ENCODE measurements around the gene CLEC18B.
"Not testable (repeated sequence)": the region's sequence is repeated elsewhere in the genome, so short reads cannot be mapped to it uniquely, and the experiment has no call there.

The CLEC18B gene

DNA sequence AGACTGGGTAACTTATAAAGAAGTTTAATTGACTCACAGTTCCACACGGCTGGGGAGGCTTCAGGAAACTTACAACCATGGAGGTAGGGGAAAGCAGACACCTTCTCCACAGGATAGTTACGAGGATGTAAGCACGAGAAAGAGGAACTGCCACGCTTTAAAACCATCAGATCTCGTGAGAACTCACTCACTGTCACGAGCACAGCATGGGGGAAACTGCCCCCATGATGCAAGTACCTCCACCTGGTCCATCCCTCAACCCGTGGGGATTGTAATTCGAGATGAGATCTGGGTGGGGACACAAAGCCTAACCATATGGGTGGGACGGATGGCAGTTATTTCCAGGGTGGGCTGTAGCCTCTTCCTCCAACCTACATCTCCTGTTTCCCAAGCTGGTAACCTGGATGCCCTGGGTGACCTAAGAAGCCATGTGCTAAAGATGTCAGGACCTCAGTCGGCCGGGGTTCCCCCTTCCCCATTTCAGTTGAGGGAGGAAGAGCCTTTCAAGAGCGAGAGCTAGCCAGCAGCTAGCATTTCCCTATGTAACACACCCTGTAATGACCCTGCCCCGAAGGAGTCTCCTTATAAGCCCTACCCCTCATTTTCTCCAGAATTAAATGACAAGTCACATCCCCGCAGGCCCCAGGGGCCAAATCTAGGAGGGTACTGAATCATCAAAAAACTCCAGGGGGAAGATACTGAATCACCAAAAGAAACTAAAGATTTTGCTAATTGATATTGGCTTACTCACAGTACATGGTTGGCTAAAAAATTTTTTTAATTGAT lies 16.9 kb downstream of the CLEC18B start:
- not testable (repeated sequence) for H3K36me3 Mint-ChIP-seq (ENCODE audit: low read depth); H3K27ac Mint-ChIP-seq; H3K4me3 Mint-ChIP-seq; H3K9me3 Mint-ChIP-seq; H3K4me1 Mint-ChIP-seq (ENCODE audit: low read depth); H3K27me3 Mint-ChIP-seq

DNA sequence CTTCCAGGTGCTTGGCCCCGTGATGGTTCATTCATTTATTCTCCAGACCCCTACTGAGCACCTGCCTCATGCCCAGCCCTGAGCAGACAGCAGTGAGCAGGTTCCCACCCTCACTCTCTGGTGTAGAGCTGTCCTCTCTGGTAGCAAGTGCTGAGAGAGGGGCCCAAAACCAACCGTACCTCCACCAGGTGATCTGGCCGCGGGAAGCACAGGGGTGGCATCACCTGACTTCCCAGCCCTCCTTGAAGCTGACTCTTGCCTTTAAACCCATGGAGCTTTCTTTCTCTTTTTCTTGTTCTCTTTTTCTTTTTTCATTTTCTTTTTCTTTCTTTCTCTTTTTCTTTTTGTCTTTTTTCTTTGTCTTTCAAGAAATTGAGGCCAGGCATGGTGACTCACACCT lies 21.0 kb downstream of the CLEC18B start:
- not testable (repeated sequence) for H3K4me3 Mint-ChIP-seq; H3K9me3 Mint-ChIP-seq; H3K27me3 Mint-ChIP-seq; H3K4me1 Mint-ChIP-seq (ENCODE audit: low read depth); H3K36me3 Mint-ChIP-seq (ENCODE audit: low read depth); H3K27ac Mint-ChIP-seq

- not testable (repeated sequence) for H3K27ac Mint-ChIP-seq; H3K36me3 Mint-ChIP-seq (ENCODE audit: low read depth); H3K4me1 Mint-ChIP-seq (ENCODE audit: low read depth); H3K4me3 Mint-ChIP-seq; H3K27me3 Mint-ChIP-seq; H3K9me3 Mint-ChIP-seq
Observed at GRCh38 chr16:74398212-74398895, 22.9 kb downstream of the CLEC18B start.

DNA sequence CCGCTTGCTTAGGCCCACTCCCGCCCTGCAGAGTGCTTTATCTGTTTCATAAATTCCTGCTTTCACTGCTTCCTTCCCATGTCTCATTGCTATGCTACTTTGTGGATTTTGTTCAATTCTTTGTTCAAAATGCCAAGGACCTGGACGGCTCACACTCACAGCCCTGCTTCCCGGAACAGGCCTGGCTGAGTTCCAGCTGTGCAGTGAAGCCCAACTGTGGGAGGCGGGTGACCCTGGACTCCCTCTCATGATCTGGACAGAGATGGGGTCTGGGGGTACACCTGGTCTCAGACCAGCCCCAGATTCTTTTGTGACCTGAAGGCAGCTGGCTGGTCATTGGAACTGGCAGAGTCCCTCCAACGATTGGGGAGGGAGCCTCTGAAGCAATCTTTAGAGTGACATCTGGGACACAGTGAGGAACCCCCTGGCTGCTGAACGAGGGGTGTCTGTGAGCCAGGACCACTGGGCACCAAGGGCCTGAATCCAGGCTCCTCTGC lies 24.7 kb downstream of the CLEC18B start:
- H3K27ac Mint-ChIP-seq; H3K4me1 Mint-ChIP-seq (ENCODE audit: low read depth); H3K36me3 Mint-ChIP-seq (ENCODE audit: low read depth); H3K9me3 Mint-ChIP-seq; H3K27me3 Mint-ChIP-seq; H3K4me3 Mint-ChIP-seq: not testable (repeated sequence)

- H3K4me1 Mint-ChIP-seq (ENCODE audit: low read depth); H3K9me3 Mint-ChIP-seq; H3K27me3 Mint-ChIP-seq; H3K27ac Mint-ChIP-seq; H3K36me3 Mint-ChIP-seq (ENCODE audit: low read depth); H3K4me3 Mint-ChIP-seq: not testable (repeated sequence)
Observed at GRCh38 chr16:74394604-74395003, 26.7 kb downstream of the CLEC18B start.

- H3K4me1 Mint-ChIP-seq (ENCODE audit: low read depth); H3K27me3 Mint-ChIP-seq; H3K4me3 Mint-ChIP-seq; H3K36me3 Mint-ChIP-seq (ENCODE audit: low read depth); H3K9me3 Mint-ChIP-seq; H3K27ac Mint-ChIP-seq: not testable (repeated sequence)
Observed at GRCh38 chr16:74394131-74394530, 27.1 kb downstream of the CLEC18B start.

DNA sequence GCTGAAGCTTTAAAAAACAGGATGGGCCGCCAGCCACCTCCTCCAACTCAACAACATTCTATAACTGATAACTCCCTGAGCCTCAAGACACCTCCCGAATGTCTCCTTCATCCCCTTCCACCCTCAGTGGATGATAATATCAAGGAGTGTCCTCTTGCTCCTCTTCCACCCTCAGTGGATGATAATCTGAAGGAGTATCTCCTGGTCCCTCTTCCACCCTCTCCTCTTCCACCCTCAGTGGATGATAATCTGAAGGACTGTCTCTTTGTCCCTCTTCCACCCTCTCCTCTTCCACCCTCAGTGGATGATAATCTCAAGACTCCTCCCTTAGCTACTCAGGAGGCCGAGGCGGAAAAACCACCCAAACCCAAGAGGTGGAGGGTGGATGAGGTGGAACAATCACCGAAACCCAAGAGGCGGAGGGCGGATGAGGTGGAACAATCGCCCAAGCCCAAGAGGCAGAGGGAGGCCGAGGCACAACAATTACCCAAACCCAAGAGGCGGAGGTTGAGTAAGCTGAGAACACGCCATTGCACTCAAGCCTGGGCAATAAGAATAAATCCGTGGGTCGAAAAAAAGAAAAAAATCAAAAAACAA lies 29.7 kb downstream of the CLEC18B start:
- not testable (repeated sequence) for H3K27me3 Mint-ChIP-seq; H3K4me3 Mint-ChIP-seq; H3K36me3 Mint-ChIP-seq (ENCODE audit: low read depth); H3K4me1 Mint-ChIP-seq (ENCODE audit: low read depth); H3K9me3 Mint-ChIP-seq; H3K27ac Mint-ChIP-seq

GRCh38 chr16:74382339-74383034 lies 38.8 kb downstream of the CLEC18B start:
- not testable (repeated sequence) for H3K9me3 Mint-ChIP-seq; H3K36me3 Mint-ChIP-seq (ENCODE audit: low read depth); H3K4me1 Mint-ChIP-seq (ENCODE audit: low read depth); H3K4me3 Mint-ChIP-seq; H3K27me3 Mint-ChIP-seq; H3K27ac Mint-ChIP-seq

DNA sequence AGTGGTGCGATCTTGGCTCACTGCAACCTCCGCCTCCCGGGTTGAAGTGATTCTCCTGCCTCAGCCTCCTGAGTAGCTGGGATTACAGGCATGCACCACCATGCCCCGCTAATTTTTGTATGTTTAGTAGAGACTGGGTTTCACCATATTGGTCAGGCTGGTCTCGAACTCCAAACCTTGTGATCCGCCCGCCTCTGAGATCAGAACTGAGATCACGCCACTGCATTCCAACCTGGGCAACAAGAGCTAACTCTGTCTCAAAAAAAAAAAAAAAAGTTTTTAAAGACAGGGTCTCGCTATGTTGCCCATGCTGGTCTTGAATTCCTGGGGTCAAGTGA lies 47.5 kb downstream of the CLEC18B start:
- H3K27me3 Mint-ChIP-seq; H3K27ac Mint-ChIP-seq; H3K36me3 Mint-ChIP-seq (ENCODE audit: low read depth); H3K4me1 Mint-ChIP-seq (ENCODE audit: low read depth); H3K9me3 Mint-ChIP-seq; H3K4me3 Mint-ChIP-seq: not testable (repeated sequence)

DNA sequence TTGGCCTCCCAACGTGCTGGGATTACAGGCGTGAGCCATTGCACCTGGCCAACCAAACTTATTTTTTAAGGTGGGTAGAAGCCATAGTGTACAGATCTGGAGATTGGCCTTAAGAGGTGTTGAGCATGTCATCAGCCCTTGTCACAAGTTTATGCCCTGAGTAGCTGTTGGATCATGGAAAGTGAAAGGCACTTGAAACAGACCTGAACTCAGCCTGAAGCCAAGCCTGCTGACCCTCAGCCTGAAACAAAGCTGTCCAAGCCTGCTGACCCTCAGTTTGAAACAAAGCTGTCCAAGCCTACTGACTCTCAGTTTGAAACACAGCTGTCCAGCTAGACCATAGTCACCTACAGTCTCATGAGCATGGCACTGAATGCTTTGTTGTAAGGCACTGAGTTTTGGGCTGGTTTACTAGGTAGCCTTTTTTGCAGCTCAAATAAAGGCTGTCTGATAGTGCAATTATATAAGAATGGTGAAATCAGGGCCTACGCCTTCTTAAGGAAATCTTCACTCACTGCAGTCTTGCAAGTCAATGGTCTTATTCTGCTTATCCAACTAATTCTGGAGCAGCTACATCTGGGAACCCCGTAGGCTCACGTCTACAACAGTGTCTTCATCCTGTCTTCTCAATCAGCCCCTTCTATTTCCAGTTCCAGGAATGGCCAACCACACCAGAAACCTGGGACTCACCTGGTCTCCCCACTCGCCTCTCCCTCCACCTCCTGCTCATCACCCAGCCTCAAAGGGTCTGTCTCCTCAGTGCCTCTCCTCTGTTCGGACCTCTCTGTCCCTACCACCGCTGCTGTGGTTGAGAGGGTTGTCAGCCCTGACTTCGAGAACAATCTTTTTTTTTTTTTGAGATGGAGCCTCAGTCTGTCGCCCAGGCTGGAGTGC lies 48.1 kb downstream of the CLEC18B start:
- no peak overlapping the region for H3K4me3 Mint-ChIP-seq
- H3K9me3 Mint-ChIP-seq, result no peaks in the 10 kb centered on the region
- H3K27me3 Mint-ChIP-seq, result no peaks in the 10 kb centered on the region
- H3K4me1 Mint-ChIP-seq (ENCODE audit: low read depth), result no peaks in the 10 kb centered on the region
- no peak overlapping the region for H3K27ac Mint-ChIP-seq
- H3K36me3 Mint-ChIP-seq (ENCODE audit: low read depth), result no peaks in the 10 kb centered on the region

DNA sequence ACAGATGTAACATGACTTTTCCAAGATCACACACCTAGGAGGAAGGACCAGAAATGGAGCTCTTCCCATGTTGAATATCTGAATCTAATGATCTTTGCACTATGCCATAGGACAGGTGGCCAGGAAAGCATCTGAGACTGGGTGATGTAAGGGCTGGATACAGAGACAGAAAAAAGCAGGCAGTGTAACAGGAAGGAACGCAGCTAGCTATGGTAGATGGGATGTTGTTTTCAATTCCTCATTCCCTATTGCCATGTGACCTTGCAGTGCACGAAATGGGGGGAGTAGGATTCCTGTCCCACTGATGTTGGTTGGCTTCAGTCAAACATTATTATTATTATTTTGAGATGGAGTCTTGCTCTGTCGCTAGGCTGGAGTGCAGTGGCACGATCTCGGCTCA lies 48.9 kb downstream of the CLEC18B start:
- Mint-ChIP-seq H3K27me3 (no peaks in the 10 kb centered on the region), H3K9me3 (no peaks in the 10 kb centered on the region), H3K4me3 (no peak overlapping the region), H3K36me3 (ENCODE audit: low read depth) (no peaks in the 10 kb centered on the region), H3K27ac (peak overlapping the region; percentile 15), H3K4me1 (ENCODE audit: low read depth) (peaks cover 2% of the 10 kb centered on the region)

GRCh38 chr16:74370338-74371135 lies 50.7 kb downstream of the CLEC18B start:
- H3K4me1 Mint-ChIP-seq (ENCODE audit: low read depth), result peaks cover 17% of the 10 kb centered on the region
- not testable (repeated sequence) for H3K4me3 Mint-ChIP-seq

GRCh38 chr16:74368002-74368911 lies 53.0 kb downstream of the CLEC18B start:
- peaks cover 19% of the 10 kb centered on the region for H3K4me1 Mint-ChIP-seq (ENCODE audit: low read depth)
- not testable (repeated sequence) for H3K36me3 Mint-ChIP-seq (ENCODE audit: low read depth); H3K27me3 Mint-ChIP-seq; H3K9me3 Mint-ChIP-seq
- peak overlapping the region; percentile 70 for H3K27ac Mint-ChIP-seq
- H3K4me3 Mint-ChIP-seq, result peak overlapping the region; percentile 96

More at GRCh38 chr16:74370338-74371135, 50.7 kb downstream of the CLEC18B start:
- not testable (repeated sequence) for H3K27ac Mint-ChIP-seq; H3K9me3 Mint-ChIP-seq; H3K27me3 Mint-ChIP-seq; H3K36me3 Mint-ChIP-seq (ENCODE audit: low read depth)

All from stimulated activated naive CD8-positive, alpha-beta T cell treated with anti-CD3 and anti-CD28 coated beads, Interleukin-15, Interleukin-2, amounts not matched to agents 100 ng/mL and 50 ng/mL, for 24 hours (primary cell).